GM18505 (cell line): ENCODE results near the gene CIAO2A.

Experiments
- ATAC-seq: cut with Tn5 transposase; IDR thresholded peaks from one replicate; pipeline ENCODE4 v1.9.1; 2021; ENCODE audit not compliant: unreplicated experiment
- POLR2A ChIP-seq: IDR thresholded peaks from 4 replicates; pipeline ENCODE4 v1.6.1; 2011; ENCODE audit warnings: borderline replicate concordance; ENCODE audit not compliant: insufficient read depth, insufficient read length; ENCODE audit errors: extremely low read depth

Gene CIAO2A

DNA sequence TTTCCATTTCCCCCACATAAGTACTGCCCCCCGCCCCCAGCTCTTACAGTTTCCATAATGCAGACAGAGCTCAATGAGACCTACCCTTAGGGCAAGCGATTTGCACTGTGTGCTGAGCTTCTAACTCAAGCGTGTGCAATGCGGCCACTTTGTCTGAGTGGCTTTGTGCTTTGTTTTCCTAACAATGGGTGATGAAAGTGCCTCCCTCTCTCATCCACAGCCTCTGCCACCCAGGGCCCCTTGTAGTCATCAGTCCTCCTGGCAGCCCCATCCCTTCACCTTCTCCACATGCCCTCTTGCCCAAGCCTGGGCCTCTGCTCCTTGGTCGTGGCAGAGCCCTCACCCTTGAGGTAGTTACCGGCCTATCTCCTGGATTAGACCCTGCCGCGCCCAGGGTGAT, 64.5 kb downstream of the CIAO2A start:
- ATAC-seq: no peak
- TF ChIP-seq POLR2A: no peak

DNA sequence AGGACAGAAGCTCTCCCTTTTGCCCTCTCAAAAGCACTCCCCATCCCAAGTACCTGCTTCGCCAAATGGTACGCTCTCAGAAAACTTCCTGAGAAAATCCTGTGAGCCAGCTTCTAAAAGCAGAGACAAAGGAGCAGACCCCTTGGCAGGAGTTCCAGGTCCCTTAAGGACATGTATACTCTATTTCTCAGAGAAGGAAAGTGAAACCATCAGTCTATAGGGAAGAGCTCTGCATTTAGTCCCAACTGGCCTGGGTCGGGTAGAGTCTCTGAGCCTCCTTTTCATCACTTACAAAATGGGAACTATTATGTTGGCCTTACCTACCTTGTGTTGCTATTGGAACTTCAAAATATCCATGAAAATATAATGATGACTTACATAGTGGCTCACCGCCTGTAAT, 67.0 kb downstream of the CIAO2A start:
- no peak for ATAC-seq
- TF ChIP-seq POLR2A: no peak

DNA sequence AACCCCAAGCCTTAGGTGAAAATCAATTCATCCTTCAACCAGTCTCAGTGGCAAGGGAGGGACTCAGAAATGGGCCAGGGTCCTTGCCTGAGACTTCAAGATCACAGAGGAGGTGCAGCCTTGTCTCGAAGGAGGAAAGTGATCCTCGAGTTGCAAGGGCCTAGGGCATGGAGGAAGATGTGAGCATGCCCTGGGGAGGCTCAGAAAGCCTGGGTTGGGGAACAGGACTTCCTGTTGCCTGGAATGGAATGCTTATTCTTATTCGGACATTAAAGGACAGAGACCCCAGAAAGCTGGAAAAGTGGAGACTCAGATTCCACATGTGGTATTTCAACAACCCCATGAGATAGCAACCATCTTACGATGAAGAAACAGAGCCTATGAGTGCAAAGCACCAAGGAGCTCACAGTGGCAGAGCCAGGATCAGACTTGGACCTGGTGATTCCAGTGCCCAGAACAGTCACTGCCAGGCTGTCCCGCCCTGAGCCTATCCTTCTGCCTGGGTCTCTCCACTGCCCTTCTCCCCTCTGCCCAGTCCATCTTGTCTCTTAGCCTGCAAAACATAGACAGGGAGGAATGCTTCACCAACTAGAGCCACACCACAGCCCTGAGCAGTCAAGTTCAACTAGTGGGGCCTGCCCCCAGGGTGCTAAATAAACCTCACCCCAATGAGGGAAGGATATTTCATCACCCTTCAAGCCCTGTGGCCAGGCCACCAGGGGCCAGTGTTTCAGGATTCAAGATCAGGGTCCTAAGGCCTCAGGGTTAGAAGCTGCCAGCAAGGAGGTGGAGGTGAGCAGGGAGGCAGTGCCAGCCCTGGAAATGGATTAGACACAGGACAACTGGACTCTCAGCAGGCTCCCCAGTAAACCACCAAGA, 69.2 kb downstream of the CIAO2A start:
- no peak for ATAC-seq
- TF ChIP-seq POLR2A: no peak

GRCh38 chr15:64023220-64023619, 70.4 kb downstream of the CIAO2A start:
- TF ChIP-seq POLR2A: no peak
- no peak for ATAC-seq

GRCh38 chr15:64022571-64022970, 71.1 kb downstream of the CIAO2A start:
- ATAC-seq: no peak
- TF ChIP-seq POLR2A: no peak
